T-helper 9 cell (primary cell): ENCODE data around the gene VCP.

Source experiments
- DNase-seq: peaks from one replicate; pipeline ENCODE4 v3.0.0-alpha.2; 2020

VCP gene

GRCh38 chr9:35102769-35103659 is 30.6 kb upstream of the VCP start, which contains the start of gene STOML2:
TSS of gene STOML2 (minus strand) at chr9:35103131. CDS start at chr9:35103094, 37 bp downstream.
- peak; percentile 86 for DNase-seq

- no peak for DNase-seq
Observed at GRCh38 chr9:35102465-35102768, 30.0 kb upstream of the VCP start.

- DNase-seq, result no peak
Observed at GRCh38 chr9:35097573-35097972, 25.1 kb upstream of the VCP start.

GRCh38 chr9:35096035-35096849 is 23.8 kb upstream of the VCP start, which contains the start of gene PIGO:
TSS of gene PIGO (minus strand) at chr9:35096591. CDS start at chr9:35095565, 1,026 bp downstream.
- peak; percentile 84 for DNase-seq

- no peak for DNase-seq
Observed at GRCh38 chr9:35091536-35091935, 19.1 kb upstream of the VCP start.

GRCh38 chr9:35089434-35089833 is 17.0 kb upstream of the VCP start:
- no peak for DNase-seq

GRCh38 chr9:35085078-35085477 is 12.7 kb upstream of the VCP start:
- DNase-seq, result no peak

- peak; percentile 67 for DNase-seq
Observed at GRCh38 chr9:35079426-35080341, 7.3 kb upstream of the VCP start, which contains the start of gene FANCG. TSS of gene FANCG (minus strand) at chr9:35079942. CDS start at chr9:35079524, 418 bp downstream.

- no peak for DNase-seq
Observed at GRCh38 chr9:35079041-35079425, 6.6 kb upstream of the VCP start.

- DNase-seq, result no peak
Observed at GRCh38 chr9:35078066-35078465, 5.6 kb upstream of the VCP start.

GRCh38 chr9:35076848-35077247 is 4.4 kb upstream of the VCP start:
- no peak for DNase-seq

GRCh38 chr9:35075358-35075757 is 2.9 kb upstream of the VCP start:
- DNase-seq, result no peak

- no peak for DNase-seq
Observed at GRCh38 chr9:35074791-35075190, 2.4 kb upstream of the VCP start.

- no peak for DNase-seq
Observed at GRCh38 chr9:35074141-35074540, 1.7 kb upstream of the VCP start.

- no peak for DNase-seq
Observed at GRCh38 chr9:35073279-35073612, 821 bp upstream of the VCP start.

- DNase-seq, result peak; percentile 62
Observed at GRCh38 chr9:35071814-35072460, 488 bp downstream of the VCP start.

- DNase-seq, result no peak
Observed at GRCh38 chr9:35070823-35071813, 1.3 kb downstream of the VCP start.

GRCh38 chr9:35069020-35069419 is 3.4 kb downstream of the VCP start:
- no peak for DNase-seq

GRCh38 chr9:35067056-35067455 is 5.4 kb downstream of the VCP start:
- DNase-seq, result no peak

- DNase-seq, result no peak
Observed at GRCh38 chr9:35060548-35061207, 11.7 kb downstream of the VCP start.
